Measurements from ENCODE around the gene FBXW2.

GRCh38 chr9:120758544-120758943 lies 34.7 kb downstream of the FBXW2 start:
- no peak for TF ChIP-seq CTCF (IDR thresholded peaks at IDR 0.05)
- no peak for TF ChIP-seq REST (IDR thresholded peaks at IDR 0.05; ENCODE audit: insufficient read depth in 1 of 2, low read depth in 2 of 2, low read length in 1 of 2)
- no peak for TF ChIP-seq SIN3A (IDR thresholded peaks at IDR 0.05; ENCODE audit: borderline replicate concordance, insufficient read depth, low read depth, low read length)
- no peak for TF ChIP-seq TCF7L2 (IDR thresholded peaks at IDR 0.05; ENCODE audit: low read depth, low read length)
